Lower leg skin (tissue), 4 donors: ENCODE measurements around the gene ASH1L. TPM values are rescaled to one million over a fixed set of nuclear protein-coding genes. Genes with fewer than 3 reads are reported as not detected.

Source experiments
- DNase-seq, 2 donors: peaks; one replicate each; pipeline ENCODE4 v3.0.0-alpha.2; 2019; ENCODE audit warnings: low spot score in 2 of 2
- H3K4me3 ChIP-seq: fragments of 200-600 bp; sonication (generic); 2 replicates; pipeline ENCODE4 v1.5.1; 2017; ENCODE audit warnings: mild to moderate bottlenecking, low read depth; ENCODE audit not compliant: poor library complexity, severe bottlenecking
- CTCF ChIP-seq, 3 donors: fragments of 450-650 bp; IDR thresholded peaks; one replicate each; pipeline ENCODE4 v1.5.1; 2016; ENCODE audit warnings: antibody characterized with exemption in 3 of 3, mild to moderate bottlenecking in 3 of 3, moderate library complexity in 2 of 3
- POLR2A ChIP-seq, 2 donors: fragments of 450-650 bp; IDR thresholded peaks; one replicate each; pipeline ENCODE4 v1.6.1; 2016 to 2017; ENCODE audit warnings: antibody characterized with exemption in 2 of 2, mild to moderate bottlenecking in 1 of 2, moderate library complexity in 1 of 2
- whole genome bisulfite sequencing, 2 donors: methylation state at CpG; one replicate each; pipeline ENCODE4 v1.1.5; 2018; 5-methylcytosine and 5-hydroxymethylcytosine counted together
- intact Hi-C: fragments of 100-400 bp; cut with DNase I; formaldehyde crosslinking; loops from one replicate; pipeline ENCODE4 v1.15.0; 2023; ENCODE audit warnings: low total_unique reads
- total RNA-seq, 4 donors: library from RNA; depleted of rRNA; stranded (reverse); fragments of >200 nt; gene quantifications; one replicate each; pipeline ENCODE4 v1.1.0, GENCODE V29; 2016

ASH1L gene
- total RNA-seq, 4 donors from 2014 or later, result 40.6 to 59.4 (median 49.9) TPM

GRCh38 chr1:155300553-155301329, 261.9 kb downstream of the ASH1L start:
- intact Hi-C loops, result no loop called here
- TF ChIP-seq CTCF (IDR thresholded peaks at IDR 0.05) (no peak), POLR2A (IDR thresholded peaks at IDR 0.05) (no peak)
- WGBS, 2 donors, result 87 to 88% methylated on average over 7 to 9 of the region's 9 CpGs

GRCh38 chr1:155300024-155300423, 262.6 kb downstream of the ASH1L start:
- intact Hi-C loops, result no loop called here
- DNase-seq, result no peak
- WGBS, 2 donors, result 91 to 92% methylated on average over 8 of the region's 8 CpGs
- H3K4me3 ChIP-seq, result no peak overlapping the region
- TF ChIP-seq CTCF (IDR thresholded peaks at IDR 0.05), result no peak
- no peak for TF ChIP-seq POLR2A (IDR thresholded peaks at IDR 0.05)

More at GRCh38 chr1:155300553-155301329, 261.9 kb downstream of the ASH1L start:
- DNase-seq, result no peak
- H3K4me3 ChIP-seq, result no peak overlapping the region

GRCh38 chr1:155297384-155297783, 265.2 kb downstream of the ASH1L start:
- no peak for DNase-seq
- no peak overlapping the region for H3K4me3 ChIP-seq
- TF ChIP-seq CTCF (IDR thresholded peaks at IDR 0.05), result no peak
- no peak for TF ChIP-seq POLR2A (IDR thresholded peaks at IDR 0.05)
- intact Hi-C loops, result no loop called here
- 75 to 77% methylated on average over 7 of the region's 7 CpGs for WGBS, 2 donors

GRCh38 chr1:155296661-155297060, 265.9 kb downstream of the ASH1L start:
- intact Hi-C loops, result no loop called here
- TF ChIP-seq POLR2A (IDR thresholded peaks at IDR 0.05), result no peak
- no peak for TF ChIP-seq CTCF (IDR thresholded peaks at IDR 0.05)
- no peak for DNase-seq
- WGBS, 2 donors, result 87 to 90% methylated on average over 3 of the region's 3 CpGs
- H3K4me3 ChIP-seq, result no peak overlapping the region

DNA sequence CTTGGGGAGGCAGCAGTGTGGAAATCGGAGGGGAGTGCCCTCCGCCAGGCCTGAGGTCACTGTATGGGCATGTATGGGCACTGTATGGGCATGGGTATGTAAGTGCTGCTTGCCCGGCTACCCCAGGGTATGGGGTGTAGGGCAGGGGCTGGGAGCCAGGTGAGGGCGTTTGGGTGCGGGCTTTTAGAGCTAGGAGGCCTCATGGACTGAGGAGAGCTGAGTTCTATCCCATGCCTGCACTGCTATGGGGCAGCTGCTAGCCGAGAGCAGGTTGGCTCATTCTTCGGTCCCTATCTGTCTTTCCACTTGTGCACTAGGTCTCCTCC, 266.7 kb downstream of the ASH1L start:
- DNase-seq, result no peak
- WGBS, 2 donors, result 57 to 68% methylated on average over 4 to 7 of the region's 7 CpGs
- no peak for TF ChIP-seq POLR2A (IDR thresholded peaks at IDR 0.05)
- no peak for TF ChIP-seq CTCF (IDR thresholded peaks at IDR 0.05)
- no peak overlapping the region for H3K4me3 ChIP-seq
- intact Hi-C loops, result no loop called here
